DMS114 treated with DMSO at 0.1 percent for 48 hours (cell line): ENCODE measurements around the gene PPA2.

Experiments
- DNase-seq: peaks from one replicate; lab custom pipeline; 2025; ENCODE audit not compliant: unreplicated experiment; lab: John Stamatoyannopoulos, UW

Gene PPA2

GRCh38 chr4:105399532-105400161 is 74.2 kb downstream of the PPA2 start:
- no peak for DNase-seq

GRCh38 chr4:105392858-105393257 is 81.0 kb downstream of the PPA2 start:
- DNase-seq = no peak

GRCh38 chr4:105389167-105389566 is 84.7 kb downstream of the PPA2 start:
- no peak for DNase-seq

GRCh38 chr4:105387466-105387865 is 86.4 kb downstream of the PPA2 start:
- DNase-seq = no peak

GRCh38 chr4:105386012-105386411 is 87.8 kb downstream of the PPA2 start:
- DNase-seq = no peak

- DNase-seq = no peak
Measured at GRCh38 chr4:105374071-105374470, 99.8 kb downstream of the PPA2 start.

GRCh38 chr4:105373324-105373723 is 100.5 kb downstream of the PPA2 start:
- no peak for DNase-seq

- no peak for DNase-seq
Measured at GRCh38 chr4:105369988-105370387, 103.9 kb downstream of the PPA2 start.

GRCh38 chr4:105361053-105361452 is 112.8 kb downstream of the PPA2 start:
- DNase-seq = no peak

- DNase-seq = no peak
Measured at GRCh38 chr4:105357258-105357980, 116.4 kb downstream of the PPA2 start.

GRCh38 chr4:105356194-105356593 is 117.7 kb downstream of the PPA2 start:
- no peak for DNase-seq

- no peak for DNase-seq
Measured at GRCh38 chr4:105352826-105353225, 121.0 kb downstream of the PPA2 start.

- DNase-seq = no peak
Measured at GRCh38 chr4:105351861-105352260, 122.0 kb downstream of the PPA2 start.

GRCh38 chr4:105350859-105351490 is 122.9 kb downstream of the PPA2 start:
- DNase-seq = no peak

GRCh38 chr4:105348719-105349118 is 125.1 kb downstream of the PPA2 start:
- DNase-seq = no peak

GRCh38 chr4:105346869-105347268 is 127.0 kb downstream of the PPA2 start:
- no peak for DNase-seq

- DNase-seq = no peak
Measured at GRCh38 chr4:105345838-105346237, 128.0 kb downstream of the PPA2 start.

- DNase-seq = no peak
Measured at GRCh38 chr4:105345358-105345757, 128.5 kb downstream of the PPA2 start.

GRCh38 chr4:105344141-105344540 is 129.7 kb downstream of the PPA2 start:
- DNase-seq = no peak

GRCh38 chr4:105343146-105343931 is 130.5 kb downstream of the PPA2 start:
- DNase-seq = no peak

- no peak for DNase-seq
Measured at GRCh38 chr4:105329081-105329480, 144.8 kb downstream of the PPA2 start.

GRCh38 chr4:105327956-105328355 is 145.9 kb downstream of the PPA2 start:
- no peak for DNase-seq
